ENCODE measurements around the gene TBX1. TPM values are rescaled to one million over a fixed set of nuclear protein-coding genes. Genes with fewer than 3 reads are reported as not detected.
"Not testable (repeated sequence)": the region's sequence is repeated elsewhere in the genome, so short reads cannot be mapped to it uniquely, and the experiment has no call there.

The TBX1 gene
- total RNA-seq, 1 experiment from 2014 or later, result 3.9 TPM

- DNase-seq (ENCODE audit: low read depth, low spot score) (no peak), ATAC-seq (no peak)
- RAD21 ChIA-PET (ENCODE audit: low non-redundant PET in 1 of 2, low total read pairs in 2 of 2, uncharacterized antibody in 2 of 2, unreplicated experiment in 2 of 2), result interaction anchor here in 1 of 2 experiments (0.9 kb wide), 1 partner anchor 46 kb away, joined by 3 read pairs; no protein-coding TSS in a partner anchor
- TF ChIP-seq ZNF274 (IDR thresholded peaks at IDR 0.05; ENCODE audit: low read depth, low read length) (no peak), SRF (IDR thresholded peaks at IDR 0.05; ENCODE audit: low read depth) (no peak), SP1 (IDR thresholded peaks at IDR 0.05; ENCODE audit: low read depth) (no peak), ELF1 (IDR thresholded peaks at IDR 0.05; ENCODE audit: borderline replicate concordance, low read depth) (no peak), MAX (IDR thresholded peaks at IDR 0.05) (no peak), POLR2AphosphoS5 (IDR thresholded peaks at IDR 0.05; ENCODE audit: low read depth, low read length) (no peak), CEBPB (IDR thresholded peaks at IDR 0.05; ENCODE audit: low read depth) (no peak), REST (IDR thresholded peaks at IDR 0.05; ENCODE audit: low read depth) (no peak)
- Histone ChIP-seq H3K9me3 (ENCODE audit: control insufficient read depth in 1 of 2, insufficient read depth in 1 of 2, low read depth in 1 of 2, low read length in 2 of 2) (peaks cover 0 to under 1% of the 10 kb centered on the region in 2 experiments; a peak in 1 of 4 replicates), H3K27me3 (ENCODE audit: insufficient read depth, low read length) (no peaks in the 10 kb centered on the region), H2AFZ (ENCODE audit: low read depth, low read length, poor library complexity, severe bottlenecking) (no peak overlapping the region), H3K79me2 (ENCODE audit: insufficient read depth, low read length) (peaks cover 3% of the 10 kb centered on the region; the same call in 1 of the 2 replicates), H3K9ac (ENCODE audit: low read length) (no peak overlapping the region), H3K4me1 (ENCODE audit: control insufficient read depth in 1 of 2, insufficient read depth in 2 of 2, low read length in 2 of 2) (peaks cover 8 to 13% of the 10 kb centered on the region in 2 experiments; a peak in 3 of 4 replicates), H4K20me1 (ENCODE audit: insufficient read depth) (no peaks in the 10 kb centered on the region), H3K27ac (ENCODE audit: low read depth, low read length) (no peak overlapping the region), H3K9me2 (ENCODE audit: insufficient read depth) (no peaks in the 10 kb centered on the region), H3K4me3 (replicated peaks in 1 of 2; ENCODE audit: low read depth in 1 of 2, low read length in 2 of 2) (no peak overlapping the region), H3K4me2 (ENCODE audit: low read length) (no peak overlapping the region), H3K36me3 (ENCODE audit: control insufficient read depth in 1 of 2, insufficient read depth in 2 of 2, low read length in 2 of 2) (no peaks in the 10 kb centered on the region)
- POLR2A ChIA-PET, result no interaction called here
- intact Hi-C loops (cut with micrococcal nuclease), result no loop called here
- no TSS peak for BruUV-seq (replicated peaks)
- CTCF ChIA-PET, result no interaction called here
Observed at GRCh38 chr22:19776433-19777031, 16.0 kb downstream of the TBX1 start.

GRCh38 chr22:19777192-19777591 is 16.6 kb downstream of the TBX1 start:
- H3K4me2 ChIP-seq (ENCODE audit: low read length); H3K27ac ChIP-seq (ENCODE audit: low read depth, low read length); H3K9ac ChIP-seq (ENCODE audit: low read length); BruUV-seq (replicated peaks); H3K36me3 ChIP-seq (ENCODE audit: control insufficient read depth in 1 of 2, insufficient read depth in 2 of 2, low read length in 2 of 2); H3K9me2 ChIP-seq (ENCODE audit: insufficient read depth); DNase-seq (ENCODE audit: low read depth, low spot score); H3K9me3 ChIP-seq (ENCODE audit: control insufficient read depth in 1 of 2, insufficient read depth in 1 of 2, low read depth in 1 of 2, low read length in 2 of 2); H3K4me3 ChIP-seq (replicated peaks in 1 of 2; ENCODE audit: low read depth in 1 of 2, low read length in 2 of 2); CTCF ChIA-PET; ATAC-seq; H3K27me3 ChIP-seq (ENCODE audit: insufficient read depth, low read length); intact Hi-C loops (cut with micrococcal nuclease); H2AFZ ChIP-seq (ENCODE audit: low read depth, low read length, poor library complexity, severe bottlenecking); H4K20me1 ChIP-seq (ENCODE audit: insufficient read depth); H3K79me2 ChIP-seq (ENCODE audit: insufficient read depth, low read length); POLR2A ChIA-PET: not testable (repeated sequence)
- peaks cover 8 to 13% of the 10 kb centered on the region in 2 experiments; a peak in 3 of 4 replicates for H3K4me1 ChIP-seq (ENCODE audit: control insufficient read depth in 1 of 2, insufficient read depth in 2 of 2, low read length in 2 of 2)
- RAD21 ChIA-PET (ENCODE audit: low non-redundant PET in 1 of 2, low total read pairs in 2 of 2, uncharacterized antibody in 2 of 2, unreplicated experiment in 2 of 2), result interaction anchor here in 1 of 2 experiments (0.9 kb wide), 1 partner anchor 47 kb away, joined by 3 read pairs; no protein-coding TSS in a partner anchor

All from HCT116 (cell line).